GF-D8 (cell line): ENCODE measurements around the gene RBM19.

Experiments used
- DNase-seq: peaks from one replicate; lab custom pipeline; 2025; lab: John Stamatoyannopoulos, UW

Gene RBM19

GRCh38 chr12:113804961-113805600, 161.0 kb downstream of the RBM19 start:
- no peak for DNase-seq

DNA sequence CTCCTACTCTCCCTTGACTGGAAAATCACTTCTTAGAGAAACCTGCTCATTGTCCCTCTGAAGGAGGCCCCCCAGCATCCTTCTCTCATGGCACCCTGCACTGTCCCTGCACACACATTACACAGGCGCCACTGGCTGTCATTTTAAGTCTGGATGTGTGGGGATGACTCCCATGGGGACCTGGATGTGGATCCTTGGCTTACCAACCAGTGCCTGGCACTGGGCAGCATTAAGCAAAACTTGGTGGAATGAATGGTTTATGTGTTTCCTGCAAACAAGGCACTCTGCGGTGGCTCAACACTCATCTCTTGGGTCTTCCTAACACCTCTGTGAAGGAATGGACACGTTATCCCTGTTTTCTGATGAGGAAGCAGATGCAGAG, 162.4 kb downstream of the RBM19 start:
- DNase-seq, result no peak

GRCh38 chr12:113802966-113803758, 163.0 kb downstream of the RBM19 start:
- DNase-seq, result no peak

DNA sequence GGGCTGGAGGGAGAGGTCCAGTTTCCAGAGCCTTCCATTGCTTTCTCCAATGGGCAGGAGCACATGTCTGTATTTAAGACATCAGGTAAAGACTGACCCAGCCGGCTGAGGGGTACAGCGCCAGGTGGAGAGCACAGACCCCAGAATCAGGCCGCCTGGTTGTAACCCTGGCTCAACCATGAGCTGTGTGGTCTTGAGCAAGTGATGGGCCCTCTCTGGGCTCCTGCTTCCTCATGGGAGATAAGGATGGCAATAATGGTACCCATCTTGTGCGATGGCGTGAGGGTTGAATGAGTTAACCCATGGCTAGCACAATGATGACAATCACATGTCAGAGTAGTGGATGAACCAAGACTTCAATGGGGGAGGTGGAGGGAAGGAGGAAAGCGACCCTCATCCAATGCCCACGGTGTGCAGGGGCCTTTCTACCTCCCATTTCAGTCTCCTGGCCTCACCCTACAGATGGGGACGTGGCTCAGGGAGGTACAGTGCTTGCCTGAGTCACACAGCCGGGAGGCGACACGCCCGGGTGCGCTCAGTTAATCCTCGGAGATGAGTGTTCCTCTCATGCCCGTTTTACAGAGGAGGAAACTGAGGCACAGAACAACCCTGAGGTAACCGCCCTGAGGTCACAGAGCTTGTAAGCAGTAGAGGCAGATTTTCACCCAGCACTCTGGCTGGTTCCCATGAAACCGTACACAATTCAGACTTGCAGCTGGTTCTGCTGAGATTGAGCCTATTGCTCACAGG, 163.9 kb downstream of the RBM19 start:
- no peak for DNase-seq

- DNase-seq, result no peak
Measured at GRCh38 chr12:113800201-113800600, 165.9 kb downstream of the RBM19 start.

- DNase-seq, result no peak
Measured at GRCh38 chr12:113798552-113798951, 167.6 kb downstream of the RBM19 start.

- no peak for DNase-seq
Measured at GRCh38 chr12:113797535-113797868, 168.6 kb downstream of the RBM19 start.

- DNase-seq, result no peak
Measured at GRCh38 chr12:113796852-113797534, 169.1 kb downstream of the RBM19 start.

DNA sequence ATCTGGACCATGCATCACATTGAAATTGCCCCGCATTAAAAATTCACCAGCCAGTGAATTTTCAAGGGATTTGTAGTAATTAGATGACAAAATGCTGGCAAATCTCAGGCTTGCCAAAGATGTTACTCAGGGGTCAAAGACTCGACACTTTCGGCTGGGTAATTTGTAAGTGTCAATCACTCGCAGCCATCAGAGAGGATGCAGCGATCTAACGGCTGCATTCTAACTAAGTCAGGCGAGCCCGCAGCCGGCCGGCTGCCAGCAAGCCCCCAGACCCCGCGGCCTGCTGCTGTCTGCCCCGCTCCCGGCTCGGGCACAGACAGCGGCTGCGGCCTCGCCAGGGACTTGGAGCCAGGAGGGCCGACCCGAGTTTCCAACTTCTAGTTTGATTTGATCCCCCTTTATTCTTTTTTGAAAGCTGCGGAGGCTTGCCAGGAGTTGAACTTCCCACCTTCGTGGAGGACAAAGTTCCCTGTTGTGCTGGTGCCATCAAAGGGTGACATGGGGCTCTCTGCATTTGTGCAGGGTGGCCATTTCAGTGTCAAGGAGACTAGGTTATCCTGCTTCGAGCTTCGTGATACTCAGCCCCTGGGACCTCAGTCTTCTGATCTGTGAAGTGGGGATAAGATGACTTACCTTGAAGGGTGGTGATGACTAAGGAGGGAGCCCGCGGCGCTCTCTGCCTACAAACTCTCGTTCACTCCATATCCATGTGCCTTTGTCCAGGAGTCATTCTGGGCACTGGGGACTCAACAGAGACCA, 169.9 kb downstream of the RBM19 start:
- DNase-seq, result no peak

- no peak for DNase-seq
Measured at GRCh38 chr12:113795445-113795844, 170.7 kb downstream of the RBM19 start.

DNA sequence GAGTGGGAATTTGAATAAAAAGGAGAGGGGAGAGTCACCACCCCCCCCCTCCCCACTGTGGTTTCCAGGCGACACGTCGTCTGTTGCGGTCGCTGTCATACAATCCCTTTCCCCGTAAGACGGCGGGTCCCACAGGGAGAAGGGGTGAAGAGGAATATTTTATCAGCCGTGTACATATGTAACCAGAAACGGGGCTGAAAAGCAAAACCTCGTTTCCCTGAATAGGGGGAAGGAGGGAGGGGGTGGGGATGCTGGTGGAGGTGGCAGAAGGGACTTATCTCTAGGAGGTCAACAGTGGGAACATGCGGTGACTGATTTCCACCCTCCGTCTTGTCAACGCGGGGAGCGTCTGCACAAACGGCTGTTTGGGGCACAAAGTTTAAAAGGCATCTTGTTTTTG, 171.4 kb downstream of the RBM19 start:
- DNase-seq, result no peak

- DNase-seq, result no peak
Measured at GRCh38 chr12:113793250-113793649, 172.9 kb downstream of the RBM19 start.

- DNase-seq, result no peak
Measured at GRCh38 chr12:113792450-113792849, 173.7 kb downstream of the RBM19 start.

GRCh38 chr12:113788020-113788856, 177.9 kb downstream of the RBM19 start:
- DNase-seq, result no peak

DNA sequence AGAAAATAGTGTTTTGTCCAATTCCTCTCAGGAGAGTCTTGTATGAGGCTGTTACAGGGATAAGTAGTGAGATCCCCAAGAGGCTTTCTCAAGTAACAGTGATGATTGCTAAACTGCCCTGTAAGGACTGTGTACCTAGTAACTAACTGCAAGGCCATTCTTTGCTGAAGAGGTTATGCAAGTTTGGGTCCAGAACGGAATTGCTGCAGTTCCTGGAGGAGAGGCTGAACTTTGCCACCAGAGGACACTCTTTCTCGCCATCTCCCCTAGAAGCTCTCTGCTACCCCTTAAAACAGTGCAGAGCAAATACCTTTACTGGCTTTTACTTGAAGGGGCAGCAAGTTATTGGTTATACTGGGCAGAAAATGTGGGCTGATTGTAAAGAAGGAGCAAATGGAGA, 180.0 kb downstream of the RBM19 start:
- DNase-seq, result no peak

- no peak for DNase-seq
Measured at GRCh38 chr12:113783811-113784210, 182.3 kb downstream of the RBM19 start.

GRCh38 chr12:113782873-113783272, 183.3 kb downstream of the RBM19 start:
- no peak for DNase-seq

- no peak for DNase-seq
Measured at GRCh38 chr12:113781415-113782198, 184.5 kb downstream of the RBM19 start.

GRCh38 chr12:113779774-113780173, 186.4 kb downstream of the RBM19 start:
- DNase-seq, result no peak
